Panc1 (cell line): ENCODE results near the gene HOXA5.

Experiments
- POLR2AphosphoS5 ChIP-seq: IDR thresholded peaks from 2 replicates; pipeline ENCODE4 v1.6.1; 2012; ENCODE audit warnings: mild to moderate bottlenecking, low read depth, low read length, moderate library complexity
- TF ChIP-seq, protein P1 (sequence below): fragments of 450-650 bp; IDR thresholded peaks from 2 replicates; pipeline ENCODE4 v1.5.1; 2017; ENCODE audit warnings: mild to moderate bottlenecking

DNA sequence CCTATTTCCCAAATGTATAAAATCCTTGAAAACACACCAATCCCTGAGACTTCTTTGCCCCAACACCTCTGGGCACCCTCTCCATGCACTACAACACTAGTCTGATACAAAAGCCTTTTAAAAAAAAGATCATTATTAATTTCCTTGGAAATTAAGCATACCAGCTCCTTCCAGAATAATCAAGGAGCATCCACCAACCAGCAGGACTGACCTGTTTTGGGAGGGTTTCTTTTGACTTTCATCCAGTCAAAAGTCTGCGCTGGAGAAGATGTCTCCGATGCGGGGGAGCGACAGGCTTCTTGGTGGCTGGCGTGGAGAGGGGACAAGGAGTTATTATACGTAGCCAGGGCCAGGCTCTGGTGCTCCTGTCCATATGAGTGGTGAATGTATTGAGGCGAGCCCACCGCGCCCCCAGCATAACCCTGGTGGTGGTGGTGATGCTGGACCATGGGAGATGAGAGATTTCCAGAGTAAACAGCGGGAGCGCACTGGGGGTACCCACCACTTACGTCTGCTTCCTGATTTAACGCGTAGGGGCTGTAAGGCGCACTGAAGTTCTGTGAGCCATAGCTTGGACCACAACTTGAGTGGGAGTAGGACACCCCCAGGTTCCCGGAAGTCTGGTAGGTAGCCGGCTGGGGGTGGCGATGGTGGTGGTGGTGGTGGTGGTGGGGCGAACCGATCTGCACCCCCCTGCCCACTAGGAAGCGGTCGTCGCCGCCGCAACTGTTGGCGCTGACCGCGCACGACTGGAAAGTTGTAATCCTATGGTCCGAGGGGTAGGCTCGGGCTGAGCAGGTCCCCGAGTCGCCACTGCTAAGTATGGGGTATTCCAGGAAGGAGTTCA, 48.2 kb downstream of the HOXA5 start:
- TF ChIP-seq, protein P1, sequence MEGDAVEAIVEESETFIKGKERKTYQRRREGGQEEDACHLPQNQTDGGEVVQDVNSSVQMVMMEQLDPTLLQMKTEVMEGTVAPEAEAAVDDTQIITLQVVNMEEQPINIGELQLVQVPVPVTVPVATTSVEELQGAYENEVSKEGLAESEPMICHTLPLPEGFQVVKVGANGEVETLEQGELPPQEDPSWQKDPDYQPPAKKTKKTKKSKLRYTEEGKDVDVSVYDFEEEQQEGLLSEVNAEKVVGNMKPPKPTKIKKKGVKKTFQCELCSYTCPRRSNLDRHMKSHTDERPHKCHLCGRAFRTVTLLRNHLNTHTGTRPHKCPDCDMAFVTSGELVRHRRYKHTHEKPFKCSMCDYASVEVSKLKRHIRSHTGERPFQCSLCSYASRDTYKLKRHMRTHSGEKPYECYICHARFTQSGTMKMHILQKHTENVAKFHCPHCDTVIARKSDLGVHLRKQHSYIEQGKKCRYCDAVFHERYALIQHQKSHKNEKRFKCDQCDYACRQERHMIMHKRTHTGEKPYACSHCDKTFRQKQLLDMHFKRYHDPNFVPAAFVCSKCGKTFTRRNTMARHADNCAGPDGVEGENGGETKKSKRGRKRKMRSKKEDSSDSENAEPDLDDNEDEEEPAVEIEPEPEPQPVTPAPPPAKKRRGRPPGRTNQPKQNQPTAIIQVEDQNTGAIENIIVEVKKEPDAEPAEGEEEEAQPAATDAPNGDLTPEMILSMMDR: no peak
- TF ChIP-seq POLR2AphosphoS5: no peak
